CD14-positive monocyte (primary cell): ENCODE data around the gene CMTM3. TPM values are rescaled to one million over a fixed set of nuclear protein-coding genes. Genes with fewer than 3 reads are reported as not detected.

Experiments used
- DNase-seq, 3 donors: peaks; one replicate each; pipeline ENCODE4 v3.0.0-alpha.2; 2011 to 2022
- H2AFZ ChIP-seq: 2 replicates; pipeline ENCODE4 v1.6.0; 2012; ENCODE audit warnings: mild to moderate bottlenecking, low read depth, low read length, inconsistent platforms; ENCODE audit not compliant: insufficient read depth, poor library complexity, severe bottlenecking
- H3K27ac ChIP-seq, 2 donors: 1 replicate in 1 of 2; 2 replicates in 1 of 2; pipeline ENCODE4 v1.5.1; 2012 to 2013; ENCODE audit warnings: low read length in 2 of 2, control low read depth in 1 of 2, inconsistent platforms in 1 of 2, low read depth in 1 of 2, mild to moderate bottlenecking in 1 of 2
- H3K27me3 ChIP-seq, 2 donors: one replicate each; pipeline versions ENCODE4 v1.6.0 to v1.6.1; 2011 to 2013; ENCODE audit warnings: low read length in 2 of 2; ENCODE audit not compliant: control insufficient read depth in 2 of 2, insufficient read depth in 2 of 2
- H3K36me3 ChIP-seq, 2 donors: replicated peaks in 1 of 2; 1 replicate in 1 of 2; 2 replicates in 1 of 2; pipeline versions ENCODE4 v1.5.1 to v1.6.1; 2012 to 2013; ENCODE audit warnings: low read length in 2 of 2, control low read depth in 1 of 2, inconsistent platforms in 1 of 2, mild to moderate bottlenecking in 1 of 2; ENCODE audit not compliant: insufficient read depth in 2 of 2, control insufficient read depth in 1 of 2
- H3K4me1 ChIP-seq, 2 donors: 1 replicate in 1 of 2; 2 replicates in 1 of 2; pipeline versions ENCODE4 v1.5.1 to v1.6.1; 2012 to 2013; ENCODE audit warnings: low read length in 2 of 2, control low read depth in 1 of 2, inconsistent platforms in 1 of 2, mild to moderate bottlenecking in 1 of 2, moderate library complexity in 1 of 2; ENCODE audit not compliant: insufficient read depth in 2 of 2, control insufficient read depth in 1 of 2
- H3K4me2 ChIP-seq: replicated peaks from 2 replicates; pipeline ENCODE3; 2012; ENCODE audit warnings: low read length, moderate library complexity, mild to moderate bottlenecking; ENCODE audit not compliant: poor library complexity, severe bottlenecking; ENCODE audit errors: extremely low read depth
- H3K4me3 ChIP-seq, 3 experiments: fragments of 200-600 bp in 1 of 3; sonication (generic) in 1 of 3; replicated peaks in 1 of 3; 1 replicate in 2 of 3; 2 replicates in 1 of 3; pipeline ENCODE4 v1.5.1; 2011 to 2013; ENCODE audit warnings: low read length in 3 of 3, mild to moderate bottlenecking in 3 of 3, control low read depth in 2 of 3, low read depth in 2 of 3, inconsistent platforms in 1 of 3, moderate library complexity in 1 of 3
- H3K79me2 ChIP-seq: 2 replicates; pipeline ENCODE4 v1.6.0; 2012; ENCODE audit warnings: mild to moderate bottlenecking, control low read depth, inconsistent platforms, low read length, moderate library complexity; ENCODE audit not compliant: insufficient read depth
- H3K9ac ChIP-seq: 2 replicates; pipeline ENCODE4 v1.6.0; 2017; ENCODE audit warnings: low read length, mild to moderate bottlenecking; ENCODE audit not compliant: insufficient read depth, poor library complexity, severe bottlenecking
- H3K9me3 ChIP-seq, 2 donors: replicated peaks in 1 of 2; 1 replicate in 1 of 2; 2 replicates in 1 of 2; pipeline versions ENCODE4 v1.5.1 to v1.6.1; 2012 to 2013; ENCODE audit warnings: low read length in 2 of 2, control low read depth in 1 of 2; ENCODE audit not compliant: control insufficient read depth in 1 of 2, insufficient read depth in 1 of 2
- H4K20me1 ChIP-seq: 2 replicates; pipeline ENCODE4 v1.6.0; 2012; ENCODE audit warnings: mild to moderate bottlenecking, low read length, control low read depth, moderate library complexity; ENCODE audit not compliant: insufficient read depth
- H3K27ac Mint-ChIP-seq, 7 donors: one replicate each; pipeline ENCODE4 v1.8.0; 2020; ENCODE audit warnings: mild to moderate bottlenecking in 7 of 7, mixed read lengths in 7 of 7, moderate library complexity in 6 of 7, inconsistent platforms in 2 of 7
- H3K27me3 Mint-ChIP-seq, 3 donors: one replicate each; pipeline ENCODE4 v1.8.0; 2021 to 2022; ENCODE audit warnings: low read depth in 3 of 3, mild to moderate bottlenecking in 3 of 3, mixed read lengths in 3 of 3, moderate library complexity in 3 of 3, inconsistent platforms in 1 of 3
- H3K36me3 Mint-ChIP-seq, 2 donors: one replicate each; pipeline ENCODE4 v1.8.0; 2020; ENCODE audit warnings: mixed read lengths in 2 of 2, inconsistent platforms in 1 of 2, mild to moderate bottlenecking in 1 of 2
- H3K4me1 Mint-ChIP-seq: one replicate; pipeline ENCODE4 v1.8.0; 2020; ENCODE audit warnings: mild to moderate bottlenecking, mixed read lengths
- H3K4me3 Mint-ChIP-seq, 2 donors: one replicate each; pipeline ENCODE4 v1.8.0; 2020; ENCODE audit warnings: mild to moderate bottlenecking in 2 of 2, mixed read lengths in 2 of 2, moderate library complexity in 1 of 2
- H3K9me3 Mint-ChIP-seq, 7 donors: one replicate each; pipeline ENCODE4 v1.8.0; 2020 to 2022; ENCODE audit warnings: mixed read lengths in 7 of 7, mild to moderate bottlenecking in 6 of 7, moderate library complexity in 6 of 7, inconsistent platforms in 2 of 7
- WGBS: methylation state at CpG from one replicate; pipeline ENCODE4 v1.1.5; 2013; ENCODE audit warnings: missing lambda C conversion rate; ENCODE audit not compliant: insufficient coverage; 5-methylcytosine and 5-hydroxymethylcytosine counted together
- intact Hi-C, 2 donors: fragments of 100-400 bp; cut with micrococcal nuclease; formaldehyde crosslinking; loops; one replicate each; pipeline versions ENCODE4 v1.15.0 to v1.15.1; 2023
- polyA plus RNA-seq, 3 donors: library from polyadenylated mRNA; depleted of rRNA in 1 of 3; unstranded in 2 of 3; stranded (reverse) in 1 of 3; fragments of 300-500 nt in 2 of 3; fragments of >200 nt in 1 of 3; fragmentation: Illumina TruSeq in 2 of 3; gene quantifications; 1 replicate in 2 of 3; 2 replicates in 1 of 3; pipeline ENCODE4 v1.2.3, GENCODE V29; 2012 to 2021
- TF ChIP-seq, protein P1 (sequence below): fragments of 200-600 bp; IDR thresholded peaks from one replicate; pipeline ENCODE4 v1.8.0; 2022; ENCODE audit warnings: antibody characterized with exemption, mild to moderate bottlenecking

CMTM3 gene
- polyA plus RNA-seq, 3 donors = 125 to 131 (median 126) TPM

- H3K9me3 ChIP-seq = no peaks in the 10 kb centered on the region
- TF ChIP-seq, protein P1, sequence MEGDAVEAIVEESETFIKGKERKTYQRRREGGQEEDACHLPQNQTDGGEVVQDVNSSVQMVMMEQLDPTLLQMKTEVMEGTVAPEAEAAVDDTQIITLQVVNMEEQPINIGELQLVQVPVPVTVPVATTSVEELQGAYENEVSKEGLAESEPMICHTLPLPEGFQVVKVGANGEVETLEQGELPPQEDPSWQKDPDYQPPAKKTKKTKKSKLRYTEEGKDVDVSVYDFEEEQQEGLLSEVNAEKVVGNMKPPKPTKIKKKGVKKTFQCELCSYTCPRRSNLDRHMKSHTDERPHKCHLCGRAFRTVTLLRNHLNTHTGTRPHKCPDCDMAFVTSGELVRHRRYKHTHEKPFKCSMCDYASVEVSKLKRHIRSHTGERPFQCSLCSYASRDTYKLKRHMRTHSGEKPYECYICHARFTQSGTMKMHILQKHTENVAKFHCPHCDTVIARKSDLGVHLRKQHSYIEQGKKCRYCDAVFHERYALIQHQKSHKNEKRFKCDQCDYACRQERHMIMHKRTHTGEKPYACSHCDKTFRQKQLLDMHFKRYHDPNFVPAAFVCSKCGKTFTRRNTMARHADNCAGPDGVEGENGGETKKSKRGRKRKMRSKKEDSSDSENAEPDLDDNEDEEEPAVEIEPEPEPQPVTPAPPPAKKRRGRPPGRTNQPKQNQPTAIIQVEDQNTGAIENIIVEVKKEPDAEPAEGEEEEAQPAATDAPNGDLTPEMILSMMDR = no peak
- no peak overlapping the region for H3K4me3 ChIP-seq
- peaks cover 7 to 17% of the 10 kb centered on the region in 2 donors for H3K4me1 ChIP-seq
- peaks cover 28% of the 10 kb centered on the region for H3K79me2 ChIP-seq
- Mint-ChIP-seq H3K36me3 (peaks cover 54 to 69% of the 10 kb centered on the region in 2 donors), H3K4me1 (peaks cover 18% of the 10 kb centered on the region), H3K27me3 (no peaks in the 10 kb centered on the region), H3K27ac (no peak overlapping the region), H3K4me3 (no peak overlapping the region), H3K9me3 (peaks cover 0 to 4% (median 0%) of the 10 kb centered on the region in 7 donors)
- no peak overlapping the region for H2AFZ ChIP-seq
- H3K27ac ChIP-seq = no peak overlapping the region
- peaks cover 47% of the 10 kb centered on the region for H4K20me1 ChIP-seq
- intact Hi-C loops = loop anchor here in 1 of 2 donors (5.0 kb wide), 1 partner anchor 34 kb away; the partner anchor contains the start of gene CMTM3
- H3K36me3 ChIP-seq = peaks cover 39 to 47% of the 10 kb centered on the region in 2 donors
- H3K9ac ChIP-seq = no peak overlapping the region
- no peak overlapping the region for H3K4me2 ChIP-seq
- H3K27me3 ChIP-seq = no peaks in the 10 kb centered on the region
- WGBS = 100% methylated on average over 1 of the region's 2 CpGs
- DNase-seq = no peak
Measured at GRCh38 chr16:66568355-66568754, 36.1 kb upstream of the CMTM3 start.

DNA sequence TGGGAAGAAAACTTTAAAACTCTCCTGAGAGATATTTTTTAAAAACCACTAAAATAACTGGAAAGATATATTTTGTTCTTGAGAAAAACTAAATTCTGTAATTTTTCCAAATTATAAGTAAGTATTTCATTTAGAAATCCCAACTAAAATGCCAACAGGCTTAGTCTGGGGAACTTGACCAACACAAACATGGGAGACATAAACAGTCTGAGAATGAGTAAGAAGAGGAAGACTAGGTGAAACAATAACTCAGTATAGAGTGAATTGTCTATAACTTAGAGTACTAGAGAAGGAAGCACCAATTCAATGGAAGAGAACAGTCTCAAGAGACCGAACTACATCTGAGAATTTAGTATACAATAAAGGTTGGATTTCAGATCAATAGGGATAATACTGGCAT is 35.4 kb upstream of the CMTM3 start:
- no peak overlapping the region for H3K4me3 Mint-ChIP-seq

More for the DNA sequence above, 35.4 kb upstream of the CMTM3 start:
- TF ChIP-seq, protein P1 = no peak
- peaks cover 18% of the 10 kb centered on the region for H3K4me1 Mint-ChIP-seq
- Histone ChIP-seq H3K36me3 (peaks cover 31 to 40% of the 10 kb centered on the region in 2 donors), H3K4me1 (peaks cover 7 to 17% of the 10 kb centered on the region in 2 donors), H3K4me3 (no peak overlapping the region), H3K79me2 (peaks cover 21% of the 10 kb centered on the region), H3K4me2 (no peak overlapping the region), H4K20me1 (peaks cover 39% of the 10 kb centered on the region), H2AFZ (no peak overlapping the region), H3K9ac (no peak overlapping the region), H3K27me3 (no peaks in the 10 kb centered on the region), H3K9me3 (no peaks in the 10 kb centered on the region), H3K27ac (no peak overlapping the region)
- peaks cover 0 to 4% (median 0%) of the 10 kb centered on the region in 7 donors for H3K9me3 Mint-ChIP-seq
- WGBS = no CpG with 5 or more reads among the region's 1 CpG
- peak overlapping the region in 2 of 7 donors; percentile 0 to 27 for H3K27ac Mint-ChIP-seq
- no peak for DNase-seq
- peaks cover 47 to 61% of the 10 kb centered on the region in 2 donors for H3K36me3 Mint-ChIP-seq
- intact Hi-C loops = loop anchor here in 1 of 2 donors (5.0 kb wide), 1 partner anchor 33 kb away; the partner anchor contains the start of gene CMTM3
- H3K27me3 Mint-ChIP-seq = no peaks in the 10 kb centered on the region
